Hepatic stellate cell (primary cell): ENCODE data around the gene RAB6C.
"Not testable (repeated sequence)": the region's sequence is repeated elsewhere in the genome, so short reads cannot be mapped to it uniquely, and the experiment has no call there.

Experiments
- DNase-seq: peaks from one replicate; pipeline ENCODE4 v3.0.0; 2011; ENCODE audit warnings: low spot score

Gene RAB6C

GRCh38 chr2:129979629-129980155 lies at the start of gene RAB6C:
Gene RAB6C (plus strand): TSS chr2:129979666. CDS start chr2:129980116, 450 bp downstream.
- DNase-seq, result not testable (repeated sequence)

GRCh38 chr2:129930451-129930850 lies 49.0 kb upstream of the RAB6C start:
- DNase-seq, result no peak

DNA sequence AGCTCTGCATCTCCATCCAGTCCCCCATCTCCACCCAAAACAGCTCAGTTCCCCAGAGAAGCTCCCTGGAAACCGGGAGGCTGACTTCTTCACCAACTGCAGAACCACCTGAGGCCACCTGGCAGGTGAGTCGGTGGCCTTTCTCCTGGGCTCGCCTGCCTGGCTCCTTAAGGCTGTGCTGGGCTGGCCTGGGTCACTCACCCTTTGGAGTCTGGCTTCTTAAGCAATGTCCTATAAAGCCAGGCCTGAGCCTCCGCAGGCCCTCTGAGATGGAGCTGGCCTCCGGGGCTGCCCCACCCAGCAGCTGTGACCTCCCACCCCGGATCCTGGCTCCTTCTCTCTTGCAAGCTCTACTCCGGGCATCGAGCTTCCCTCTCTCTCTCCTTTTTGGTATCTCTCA lies 46.1 kb upstream of the RAB6C start:
- not testable (repeated sequence) for DNase-seq

GRCh38 chr2:129934044-129934822 lies 45.2 kb upstream of the RAB6C start:
- no peak for DNase-seq

- DNase-seq, result no peak
Observed at GRCh38 chr2:129935118-129935517, 44.3 kb upstream of the RAB6C start.

GRCh38 chr2:129936334-129936934 lies 43.0 kb upstream of the RAB6C start:
- no peak for DNase-seq

- DNase-seq, result not testable (repeated sequence)
Observed at GRCh38 chr2:129938850-129939471, 40.5 kb upstream of the RAB6C start.

GRCh38 chr2:129943456-129943855 lies 36.0 kb upstream of the RAB6C start:
- not testable (repeated sequence) for DNase-seq

DNA sequence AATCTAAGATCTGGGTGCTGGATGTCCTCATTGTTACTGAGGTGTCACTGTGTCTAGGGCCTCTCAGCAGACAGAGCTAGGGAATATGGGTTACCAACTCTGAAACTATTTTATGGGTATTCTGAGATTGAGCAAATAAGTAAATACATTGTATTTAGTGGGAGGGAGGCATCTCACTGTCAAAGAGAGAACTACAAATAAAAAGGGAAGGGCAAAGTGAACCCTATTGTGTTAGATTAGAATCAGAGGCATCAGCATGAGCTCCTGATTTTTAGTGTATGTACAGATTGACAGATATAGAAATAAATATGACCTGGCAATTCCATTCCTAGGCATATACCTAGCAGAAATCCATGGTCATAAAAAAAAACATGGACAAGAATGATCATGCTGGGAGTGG lies 33.9 kb upstream of the RAB6C start:
- DNase-seq, result no peak

DNA sequence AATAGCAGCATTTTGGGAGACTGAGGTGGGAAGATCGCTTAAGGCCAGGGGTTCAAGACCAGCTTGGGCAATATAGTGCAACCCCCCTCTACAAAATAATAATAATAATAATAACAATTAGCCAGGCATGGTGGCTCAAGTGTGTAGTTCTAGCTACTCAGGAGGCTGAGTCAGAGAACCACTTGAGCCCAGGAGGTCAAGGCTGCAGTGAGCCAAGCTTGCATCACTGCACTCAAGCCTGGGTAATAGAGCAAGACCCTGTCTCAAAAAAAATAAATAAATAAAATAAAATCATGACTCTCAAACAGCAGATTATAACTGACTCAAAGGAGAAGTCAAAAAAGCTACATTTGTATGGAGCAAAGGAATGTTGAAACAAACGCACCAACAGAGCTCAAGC lies 31.8 kb upstream of the RAB6C start:
- not testable (repeated sequence) for DNase-seq

GRCh38 chr2:129956171-129956570 lies 23.3 kb upstream of the RAB6C start:
- not testable (repeated sequence) for DNase-seq

GRCh38 chr2:129957891-129958290 lies 21.6 kb upstream of the RAB6C start:
- DNase-seq, result no peak

DNA sequence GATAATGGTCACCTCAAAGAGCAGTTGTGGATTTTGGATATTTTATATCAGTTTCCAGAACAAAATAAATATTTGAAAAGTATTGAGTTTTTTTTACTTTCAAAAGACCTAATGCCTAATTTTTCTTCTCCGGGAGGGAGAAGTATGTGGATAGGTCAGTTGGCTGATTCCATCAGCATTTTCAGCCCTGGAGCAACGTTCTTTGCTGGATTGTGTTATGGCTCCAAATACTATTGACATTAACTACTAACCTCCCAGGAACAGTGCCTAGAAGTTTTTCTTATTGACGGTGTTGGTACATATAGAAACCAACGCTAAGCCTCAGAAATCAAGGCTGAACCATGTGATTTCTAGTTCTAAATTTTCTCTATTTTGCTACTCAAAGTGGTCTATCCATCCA lies 20.7 kb upstream of the RAB6C start:
- DNase-seq, result not testable (repeated sequence)

DNA sequence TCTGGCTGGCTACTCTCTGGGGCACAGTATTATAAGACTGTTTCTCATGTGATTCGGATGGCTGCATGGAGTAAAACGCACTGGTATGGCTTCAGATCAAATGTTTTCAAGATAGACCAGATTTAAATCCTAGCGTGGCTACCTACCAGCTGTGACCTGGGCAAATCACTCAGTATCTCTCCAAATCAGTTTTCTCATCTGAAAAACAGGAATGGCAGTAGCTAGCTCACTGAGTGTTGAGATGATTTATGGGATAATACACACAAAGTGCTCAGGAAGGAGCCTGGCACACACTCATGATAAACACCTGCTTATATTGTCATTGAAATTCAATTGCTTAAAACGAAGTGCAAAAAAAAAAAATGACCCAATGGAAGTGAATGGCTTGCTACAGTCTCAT lies 10.9 kb upstream of the RAB6C start:
- not testable (repeated sequence) for DNase-seq

DNA sequence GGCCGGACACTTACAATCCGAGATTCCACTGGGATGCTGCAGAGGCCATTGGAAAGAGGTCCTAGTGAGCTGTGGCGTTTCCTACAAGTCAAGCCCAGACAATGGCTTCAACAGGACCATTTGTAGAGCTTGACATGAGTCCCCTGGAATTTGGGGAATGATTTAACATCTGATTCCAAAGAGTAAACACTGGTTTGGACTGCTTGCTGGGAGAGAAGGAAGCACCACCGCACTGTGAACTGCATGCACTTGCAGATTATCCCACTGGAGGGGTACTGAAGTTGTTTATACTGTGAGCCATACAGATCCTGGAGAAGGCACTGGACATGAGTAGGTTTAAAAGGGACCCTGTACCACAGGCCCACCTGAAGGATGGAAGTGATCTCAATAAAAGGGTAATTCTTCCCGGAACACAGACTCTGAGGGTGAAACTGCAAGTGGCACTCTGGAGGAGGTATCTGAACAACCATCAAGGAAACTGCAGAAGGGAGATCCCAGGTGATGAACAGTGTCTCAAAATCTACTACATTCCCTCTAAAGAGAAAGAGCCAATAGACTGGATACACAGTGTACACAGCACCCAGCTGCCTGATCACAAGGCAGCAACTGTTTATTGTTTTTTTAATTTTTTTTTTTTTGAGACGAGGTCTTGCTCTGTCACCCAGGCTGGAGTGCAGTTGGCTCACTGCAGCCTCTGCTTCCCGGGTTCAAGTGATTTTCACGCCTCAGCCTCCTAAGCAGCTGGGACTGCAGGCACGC lies 4.3 kb upstream of the RAB6C start:
- no peak for DNase-seq

GRCh38 chr2:129976969-129977368 lies 2.5 kb upstream of the RAB6C start:
- not testable (repeated sequence) for DNase-seq

DNA sequence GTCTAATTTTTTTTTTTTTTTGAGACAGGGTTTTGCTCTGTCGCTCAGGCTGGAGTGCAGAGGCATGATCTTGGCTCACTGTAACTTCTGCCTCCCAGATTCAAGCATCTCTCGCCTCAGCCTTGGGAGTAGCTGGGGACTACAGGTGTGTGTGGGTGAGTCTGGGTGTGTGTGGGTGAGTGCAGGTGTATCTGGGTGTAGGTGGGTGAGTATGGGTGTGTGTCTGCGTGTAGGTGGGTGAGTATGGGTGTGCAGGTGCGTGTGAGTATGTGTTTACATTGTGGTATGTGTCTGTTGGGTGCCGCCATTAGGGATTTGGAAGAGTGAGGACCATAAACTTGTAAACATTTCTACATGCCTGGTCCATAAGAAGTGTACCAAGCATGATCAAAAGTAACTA lies 1.5 kb upstream of the RAB6C start:
- no peak for DNase-seq

DNA sequence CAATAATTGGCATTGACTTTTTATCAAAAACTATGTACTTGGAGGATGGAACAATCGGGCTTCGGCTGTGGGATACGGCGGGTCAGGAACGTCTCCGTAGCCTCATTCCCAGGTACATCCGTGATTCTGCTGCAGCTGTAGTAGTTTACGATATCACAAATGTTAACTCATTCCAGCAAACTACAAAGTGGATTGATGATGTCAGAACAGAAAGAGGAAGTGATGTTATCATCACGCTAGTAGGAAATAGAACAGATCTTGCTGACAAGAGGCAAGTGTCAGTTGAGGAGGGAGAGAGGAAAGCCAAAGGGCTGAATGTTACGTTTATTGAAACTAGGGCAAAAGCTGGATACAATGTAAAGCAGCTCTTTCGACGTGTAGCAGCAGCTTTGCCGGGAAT lies 780 bp downstream of the RAB6C start:
- DNase-seq, result not testable (repeated sequence)

GRCh38 chr2:129981689-129982088 lies 2.2 kb downstream of the RAB6C start:
- DNase-seq, result not testable (repeated sequence)

- DNase-seq, result no peak
Observed at GRCh38 chr2:129984426-129984825, 5.0 kb downstream of the RAB6C start.

DNA sequence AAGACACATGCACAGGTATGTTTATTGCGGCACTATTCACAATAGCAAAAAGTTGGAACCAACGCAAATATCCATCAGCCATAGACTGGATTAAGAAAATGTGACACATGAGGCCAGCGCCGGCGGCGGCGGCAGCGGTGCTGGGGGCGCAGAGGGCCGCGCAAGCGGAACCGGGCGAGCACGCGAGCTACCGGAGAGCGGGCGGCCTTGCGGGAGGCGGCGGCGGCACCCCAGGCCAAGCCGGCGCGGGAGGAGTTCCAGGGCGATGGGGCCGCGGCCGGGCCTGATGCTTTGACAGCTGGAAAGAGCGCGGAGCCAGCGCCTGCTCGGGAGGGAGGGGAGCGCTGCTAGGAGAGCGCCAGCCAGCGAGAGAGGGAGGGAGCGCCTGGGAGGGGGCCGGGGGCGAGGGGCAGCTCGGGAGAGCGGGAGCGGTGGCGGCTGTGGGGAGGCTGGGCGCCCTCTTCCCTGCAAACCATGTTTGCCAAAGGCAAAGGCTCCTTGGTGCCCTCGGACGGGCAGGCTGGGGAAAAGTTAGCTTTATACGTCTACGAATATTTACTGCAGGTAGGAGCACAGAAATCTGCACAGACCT lies 13.0 kb downstream of the RAB6C start:
- DNase-seq, result not testable (repeated sequence)

GRCh38 chr2:129993151-129993550 lies 13.7 kb downstream of the RAB6C start:
- DNase-seq, result not testable (repeated sequence)
